ENCODE measurements around the gene COL5A3.

The COL5A3 gene

DNA sequence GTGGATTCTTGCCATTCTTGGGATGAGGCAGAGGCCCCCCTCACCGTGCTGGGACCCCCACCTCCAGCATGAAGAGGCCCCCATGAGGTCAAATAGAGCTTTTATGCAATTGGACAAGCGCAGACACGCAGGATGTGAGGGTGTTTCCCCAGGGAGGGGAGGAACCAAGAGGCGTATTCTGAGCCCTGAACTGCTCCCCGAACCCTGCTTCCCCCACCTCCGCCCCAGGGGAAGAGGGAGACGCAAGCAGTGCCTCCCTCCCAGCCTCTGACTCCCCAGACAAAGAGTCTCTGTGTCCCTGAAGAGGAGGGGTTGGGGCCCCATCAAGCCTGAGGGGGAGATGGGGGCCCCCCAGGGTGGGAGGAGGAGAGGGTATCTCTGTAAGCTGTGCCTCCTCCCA lies 1.7 kb upstream of the COL5A3 start:
- ChIA-PET CTCF (no interaction called here), POLR2A (no interaction called here)
- peaks cover 0 to 5% (median 2%) of the 10 kb centered on the region in 4 experiments for H3K4me1 ChIP-seq (ENCODE audit: control extremely low read depth in 1 of 4, control insufficient read depth in 4 of 4, insufficient read depth in 4 of 4, low read length in 3 of 4)
- H3K27ac ChIP-seq (ENCODE audit: insufficient read depth in 1 of 2, low read depth in 1 of 2, low read length in 2 of 2, poor library complexity in 1 of 2, severe bottlenecking in 2 of 2): no peak overlapping the region
- no peak overlapping the region for H3K4me3 ChIP-seq (ENCODE audit: control insufficient read depth in 1 of 7, extremely low read depth in 1 of 7, insufficient read depth in 4 of 7, low read depth in 2 of 7, low read length in 6 of 7)
- no peaks in the 10 kb centered on the region for H3K36me3 ChIP-seq (ENCODE audit: control insufficient read depth in 4 of 4, insufficient read depth in 4 of 4, low read length in 3 of 4)
- WGBS (ENCODE audit: insufficient coverage): 20% methylated on average over 1 of the region's 7 CpGs
- no peaks in the 10 kb centered on the region for H3K9me3 ChIP-seq (ENCODE audit: control extremely low read depth in 1 of 5, control insufficient read depth in 4 of 5, insufficient read depth in 2 of 5, low read depth in 1 of 5, low read length in 4 of 5)
- peaks cover 2 to 74% (median 34%) of the 10 kb centered on the region in 5 experiments for H3K27me3 ChIP-seq (replicated peaks in 2 of 5; ENCODE audit: control insufficient read depth in 4 of 5, insufficient read depth in 5 of 5, low read length in 4 of 5)
- DNase-seq: no peak

DNA sequence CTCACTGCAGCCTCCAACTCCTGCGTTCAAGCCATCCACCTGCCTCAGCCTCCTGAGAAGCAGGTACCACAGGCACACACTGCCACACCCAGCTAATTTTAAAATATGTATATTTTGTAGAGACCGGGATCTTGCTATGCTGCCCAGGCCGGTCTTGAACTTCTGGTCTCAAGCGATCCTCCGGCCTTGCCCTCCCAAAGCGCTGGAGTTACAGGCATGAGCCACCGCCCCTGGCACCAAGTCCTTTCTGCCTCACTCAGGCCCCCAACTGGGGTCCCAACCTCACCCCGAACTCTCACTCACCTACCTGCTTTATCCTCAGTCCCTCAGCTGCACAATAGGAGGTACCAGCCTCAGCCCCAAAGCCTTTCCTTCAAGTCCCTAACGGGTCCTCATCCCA lies 635 bp upstream of the COL5A3 start:
- Histone ChIP-seq H3K4me1 (ENCODE audit: control extremely low read depth in 1 of 4, control insufficient read depth in 4 of 4, insufficient read depth in 4 of 4, low read length in 3 of 4) (peaks cover 0 to 5% (median 2%) of the 10 kb centered on the region in 4 experiments), H3K36me3 (ENCODE audit: control insufficient read depth in 4 of 4, insufficient read depth in 4 of 4, low read length in 3 of 4) (no peaks in the 10 kb centered on the region), H3K27me3 (replicated peaks in 2 of 5; ENCODE audit: control insufficient read depth in 4 of 5, insufficient read depth in 5 of 5, low read length in 4 of 5) (peaks cover 2 to 81% (median 34%) of the 10 kb centered on the region in 5 experiments), H3K9me3 (ENCODE audit: control extremely low read depth in 1 of 5, control insufficient read depth in 4 of 5, insufficient read depth in 2 of 5, low read depth in 1 of 5, low read length in 4 of 5) (no peaks in the 10 kb centered on the region), H3K27ac (ENCODE audit: insufficient read depth in 1 of 2, low read depth in 1 of 2, low read length in 2 of 2, poor library complexity in 1 of 2, severe bottlenecking in 2 of 2) (no peak overlapping the region), H3K4me3 (ENCODE audit: control insufficient read depth in 1 of 7, extremely low read depth in 1 of 7, insufficient read depth in 4 of 7, low read depth in 2 of 7, low read length in 6 of 7) (no peak overlapping the region)
- ChIA-PET POLR2A (no interaction called here), CTCF (interaction anchor here (1.7 kb wide), 1 partner anchor 10 kb away, joined by 8 read pairs; no protein-coding TSS in a partner anchor)
- 93% methylated on average over 8 of the region's 9 CpGs for WGBS (ENCODE audit: insufficient coverage)
- DNase-seq: no peak

DNA sequence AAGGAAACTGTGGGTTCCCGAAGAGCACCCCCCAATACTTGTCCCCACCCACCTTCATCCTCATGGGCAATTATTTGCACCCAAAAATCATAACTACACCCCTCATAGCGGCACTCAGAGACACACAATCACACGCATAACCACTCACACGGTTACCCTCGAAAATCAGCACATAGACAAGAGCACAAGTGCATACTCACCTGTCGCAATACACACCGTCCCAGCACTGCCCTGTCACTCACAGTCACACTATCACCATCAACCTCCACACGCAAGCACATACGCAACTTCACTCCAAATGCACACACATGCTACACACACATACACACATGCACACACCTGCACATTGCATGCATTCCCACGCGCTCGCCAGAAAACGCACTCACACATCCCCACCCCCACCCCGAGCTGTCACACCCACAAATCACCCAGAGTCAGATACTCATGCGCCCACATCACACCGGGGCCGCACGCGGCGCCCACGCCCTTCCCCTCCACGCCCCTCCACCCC lies 535 bp downstream of the COL5A3 start:
- 14% methylated on average over 12 of the region's 22 CpGs for WGBS (ENCODE audit: insufficient coverage)
- no peak overlapping the region for H3K4me3 ChIP-seq (ENCODE audit: control insufficient read depth in 1 of 7, extremely low read depth in 1 of 7, insufficient read depth in 4 of 7, low read depth in 2 of 7, low read length in 6 of 7)

DNA sequence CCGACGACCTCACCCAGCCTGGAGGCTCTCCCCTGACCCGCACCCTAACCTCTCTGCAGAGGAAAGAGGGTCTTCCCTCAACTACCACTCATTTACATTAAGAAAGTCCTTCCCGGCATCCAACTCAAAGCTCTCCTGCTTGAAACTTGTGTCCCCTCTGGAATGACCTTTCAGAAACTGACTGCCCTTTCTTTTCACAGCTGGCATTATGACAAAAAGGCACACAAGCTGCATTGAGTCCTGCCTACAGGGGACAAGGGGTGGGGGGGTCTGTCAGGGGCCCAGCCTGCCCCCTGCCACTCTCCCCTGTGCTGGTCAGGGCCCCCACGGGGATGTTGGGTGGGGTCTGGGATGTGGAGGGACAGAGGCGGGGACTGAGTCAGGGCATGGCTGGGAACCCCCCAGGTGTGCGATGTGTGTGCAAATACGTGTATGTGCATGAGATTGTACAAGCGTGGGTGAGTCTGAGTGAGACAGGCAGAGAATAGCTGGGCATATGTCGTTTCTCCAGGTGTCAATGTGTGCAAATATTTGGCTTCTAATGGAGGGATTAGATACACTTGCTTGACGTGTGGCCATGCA lies 2.0 kb downstream of the COL5A3 start:
- WGBS (ENCODE audit: insufficient coverage): 55% methylated on average over 10 of the region's 11 CpGs
- DNase-seq: no peak
- Histone ChIP-seq H3K36me3 (ENCODE audit: control insufficient read depth in 4 of 4, insufficient read depth in 4 of 4, low read length in 3 of 4) (no peaks in the 10 kb centered on the region), H3K9me3 (ENCODE audit: control extremely low read depth in 1 of 5, control insufficient read depth in 4 of 5, insufficient read depth in 2 of 5, low read depth in 1 of 5, low read length in 4 of 5) (no peaks in the 10 kb centered on the region), H3K4me1 (ENCODE audit: control extremely low read depth in 1 of 4, control insufficient read depth in 4 of 4, insufficient read depth in 4 of 4, low read length in 3 of 4) (peaks cover 0 to 5% (median 2%) of the 10 kb centered on the region in 4 experiments), H3K27me3 (replicated peaks in 2 of 5; ENCODE audit: control insufficient read depth in 4 of 5, insufficient read depth in 5 of 5, low read length in 4 of 5) (peaks cover 2 to 76% (median 32%) of the 10 kb centered on the region in 5 experiments), H3K4me3 (ENCODE audit: control insufficient read depth in 1 of 7, extremely low read depth in 1 of 7, insufficient read depth in 4 of 7, low read depth in 2 of 7, low read length in 6 of 7) (no peak overlapping the region), H3K27ac (ENCODE audit: insufficient read depth in 1 of 2, low read depth in 1 of 2, low read length in 2 of 2, poor library complexity in 1 of 2, severe bottlenecking in 2 of 2) (no peak overlapping the region)
- POLR2A ChIA-PET: interaction anchor here (0.6 kb wide), 1 partner anchor 206 kb away, joined by 3 read pairs; no protein-coding TSS in a partner anchor
- CTCF ChIA-PET: interaction anchor here (1.0 kb wide), 1 partner anchor 9 kb away, joined by 3 read pairs; no protein-coding TSS in a partner anchor

More for the DNA sequence above, 535 bp downstream of the COL5A3 start:
- DNase-seq: peak in 1 of 3 donors; percentile 4
- no peak overlapping the region for H3K27ac ChIP-seq (ENCODE audit: insufficient read depth in 1 of 2, low read depth in 1 of 2, low read length in 2 of 2, poor library complexity in 1 of 2, severe bottlenecking in 2 of 2)
- H3K36me3 ChIP-seq (ENCODE audit: control insufficient read depth in 4 of 4, insufficient read depth in 4 of 4, low read length in 3 of 4): no peaks in the 10 kb centered on the region
- peaks cover 2 to 87% (median 37%) of the 10 kb centered on the region in 5 experiments for H3K27me3 ChIP-seq (replicated peaks in 2 of 5; ENCODE audit: control insufficient read depth in 4 of 5, insufficient read depth in 5 of 5, low read length in 4 of 5)
- POLR2A ChIA-PET: no interaction called here
- CTCF ChIA-PET: interaction anchor here (1.7 kb wide), 1 partner anchor 9 kb away, joined by 8 read pairs; no protein-coding TSS in a partner anchor
- peaks cover 0 to 5% (median 2%) of the 10 kb centered on the region in 4 experiments for H3K4me1 ChIP-seq (ENCODE audit: control extremely low read depth in 1 of 4, control insufficient read depth in 4 of 4, insufficient read depth in 4 of 4, low read length in 3 of 4)
- H3K9me3 ChIP-seq (ENCODE audit: control extremely low read depth in 1 of 5, control insufficient read depth in 4 of 5, insufficient read depth in 2 of 5, low read depth in 1 of 5, low read length in 4 of 5): no peaks in the 10 kb centered on the region

DNA sequence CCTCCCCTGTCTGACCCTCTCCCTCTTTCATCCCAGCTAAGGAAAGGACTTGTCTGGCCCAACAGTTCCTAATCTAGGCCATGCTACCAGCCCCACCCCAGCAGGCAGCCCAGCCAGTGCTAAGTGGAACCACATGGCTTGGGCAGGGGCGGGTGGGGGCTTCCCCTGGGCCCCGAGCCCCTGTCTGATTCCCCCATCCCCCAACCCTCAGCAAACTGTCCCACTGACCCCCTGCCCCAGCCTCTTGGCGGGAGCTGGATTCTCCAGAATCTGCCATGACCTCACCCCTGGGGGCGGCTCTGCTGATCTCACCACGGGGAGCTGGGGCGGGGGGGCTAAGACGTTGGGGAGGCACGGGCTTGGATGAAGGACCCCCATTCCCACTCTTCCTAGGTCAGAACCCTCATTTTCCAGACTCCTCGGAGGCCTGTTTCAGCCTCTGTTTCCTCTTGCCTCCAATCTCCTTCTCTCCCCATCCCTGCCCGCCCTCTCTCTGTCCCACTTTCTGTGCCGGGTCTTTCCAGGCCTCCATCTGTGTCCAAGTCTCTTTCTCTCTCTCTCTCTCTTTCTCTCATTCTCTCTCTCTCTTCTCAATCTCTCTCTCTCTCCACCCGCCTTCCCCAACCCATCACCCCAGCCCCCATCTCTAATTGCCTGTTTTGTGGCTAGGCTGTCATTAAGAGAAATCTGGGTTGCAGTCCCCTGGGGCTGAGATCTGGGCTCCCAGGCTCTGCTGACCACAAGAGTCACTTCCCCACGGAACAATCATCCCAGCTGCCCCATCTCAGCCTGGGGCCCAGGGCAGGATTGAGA lies 2.7 kb downstream of the COL5A3 start:
- POLR2A ChIA-PET: no interaction called here
- H3K36me3 ChIP-seq (ENCODE audit: control insufficient read depth in 4 of 4, insufficient read depth in 4 of 4, low read length in 3 of 4): no peaks in the 10 kb centered on the region
- no peaks in the 10 kb centered on the region for H3K9me3 ChIP-seq (ENCODE audit: control extremely low read depth in 1 of 5, control insufficient read depth in 4 of 5, insufficient read depth in 2 of 5, low read depth in 1 of 5, low read length in 4 of 5)
- no peak overlapping the region for H3K4me3 ChIP-seq (ENCODE audit: control insufficient read depth in 1 of 7, extremely low read depth in 1 of 7, insufficient read depth in 4 of 7, low read depth in 2 of 7, low read length in 6 of 7)
- no peak overlapping the region for H3K27ac ChIP-seq (ENCODE audit: insufficient read depth in 1 of 2, low read depth in 1 of 2, low read length in 2 of 2, poor library complexity in 1 of 2, severe bottlenecking in 2 of 2)
- CTCF ChIA-PET: interaction anchor here (1.0 kb wide), 1 partner anchor 9 kb away, joined by 3 read pairs; no protein-coding TSS in a partner anchor
- peak in 1 of 3 donors; percentile 3 for DNase-seq
- WGBS (ENCODE audit: insufficient coverage): 51% methylated on average over 12 of the region's 13 CpGs
- H3K27me3 ChIP-seq (replicated peaks in 2 of 5; ENCODE audit: control insufficient read depth in 4 of 5, insufficient read depth in 5 of 5, low read length in 4 of 5): peaks cover 2 to 74% (median 32%) of the 10 kb centered on the region in 5 experiments
- H3K4me1 ChIP-seq (ENCODE audit: control extremely low read depth in 1 of 4, control insufficient read depth in 4 of 4, insufficient read depth in 4 of 4, low read length in 3 of 4): peaks cover 0 to 5% (median 2%) of the 10 kb centered on the region in 4 experiments

DNA sequence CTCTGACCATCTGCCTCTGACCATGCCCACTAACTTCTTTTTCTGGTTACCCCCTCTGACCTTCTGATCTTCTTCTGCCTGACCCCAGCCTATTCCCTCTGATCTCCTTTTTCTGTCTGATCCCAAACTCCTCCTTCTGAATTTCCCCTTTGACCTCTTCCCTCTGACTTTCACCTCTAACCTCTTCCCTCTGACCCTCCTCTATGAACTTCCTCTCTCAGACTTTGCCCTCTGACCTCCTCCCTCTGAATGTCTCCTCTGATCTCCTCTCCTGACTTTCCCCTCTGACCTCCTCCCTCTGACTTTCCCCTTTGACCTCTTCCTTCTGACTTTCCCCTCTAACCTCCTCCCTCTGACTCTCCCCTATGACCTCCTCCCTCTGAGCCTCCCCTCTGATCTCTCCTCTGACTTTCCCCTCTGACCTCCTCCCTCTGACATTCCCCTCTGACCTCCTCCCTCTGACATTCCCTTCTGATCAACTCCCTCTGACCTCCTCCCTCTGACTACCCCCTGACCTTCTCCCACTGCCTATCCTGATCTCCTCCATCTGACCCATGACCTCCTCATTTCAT lies 3.5 kb downstream of the COL5A3 start:
- POLR2A ChIA-PET: no interaction called here
- H3K27ac ChIP-seq (ENCODE audit: insufficient read depth in 1 of 2, low read depth in 1 of 2, low read length in 2 of 2, poor library complexity in 1 of 2, severe bottlenecking in 2 of 2): no peak overlapping the region

More for the DNA sequence above, 3.5 kb downstream of the COL5A3 start:
- peaks cover 2 to 67% (median 30%) of the 10 kb centered on the region in 5 experiments for H3K27me3 ChIP-seq (replicated peaks in 2 of 5; ENCODE audit: control insufficient read depth in 4 of 5, insufficient read depth in 5 of 5, low read length in 4 of 5)
- H3K4me1 ChIP-seq (ENCODE audit: control extremely low read depth in 1 of 4, control insufficient read depth in 4 of 4, insufficient read depth in 4 of 4, low read length in 3 of 4): peaks cover 0 to 5% (median 2%) of the 10 kb centered on the region in 4 experiments
- CTCF ChIA-PET: no interaction called here
- no peaks in the 10 kb centered on the region for H3K36me3 ChIP-seq (ENCODE audit: control insufficient read depth in 4 of 4, insufficient read depth in 4 of 4, low read length in 3 of 4)
- DNase-seq: no peak
- H3K4me3 ChIP-seq (ENCODE audit: control insufficient read depth in 1 of 7, extremely low read depth in 1 of 7, insufficient read depth in 4 of 7, low read depth in 2 of 7, low read length in 6 of 7): no peak overlapping the region
- H3K9me3 ChIP-seq (ENCODE audit: control extremely low read depth in 1 of 5, control insufficient read depth in 4 of 5, insufficient read depth in 2 of 5, low read depth in 1 of 5, low read length in 4 of 5): no peaks in the 10 kb centered on the region

All from common myeloid progenitor, CD34-positive (primary cell).